Spleen (tissue), 7 donors: ENCODE measurements around the gene DENND10.

ENCODE experiments used
- POLR2AphosphoS5 ChIP-seq, 3 donors: sonication (generic); formaldehyde crosslinking; IDR thresholded peaks; one replicate each; pipeline ENCODE4 v1.5.1; 2017; ENCODE audit warnings: antibody characterized with exemption in 3 of 3
- TF ChIP-seq, protein P1 (sequence below), 11 experiments: fragments of 200-600 bp in 7 of 11; fragments of 450-650 bp in 4 of 11; sonication (generic) in 4 of 11; IDR thresholded peaks in 8 of 11; conservative IDR thresholded peaks in 3 of 11; 1 replicate in 7 of 11; 2 replicates in 4 of 11; pipeline versions ENCODE4 v1.4.0 to v1.8.0; 2016 to 2021; ENCODE audit warnings: antibody characterized with exemption in 11 of 11, inconsistent platforms in 4 of 11, mild to moderate bottlenecking in 1 of 11
- donor health status: DM: no; HTN: no; CAD: no; lungs with moderate emphysema.
- donor health status: DM: no; HTN: no; CAD: no.
- donor health status: DM: no; HTN: no; CAD: no.

DNA sequence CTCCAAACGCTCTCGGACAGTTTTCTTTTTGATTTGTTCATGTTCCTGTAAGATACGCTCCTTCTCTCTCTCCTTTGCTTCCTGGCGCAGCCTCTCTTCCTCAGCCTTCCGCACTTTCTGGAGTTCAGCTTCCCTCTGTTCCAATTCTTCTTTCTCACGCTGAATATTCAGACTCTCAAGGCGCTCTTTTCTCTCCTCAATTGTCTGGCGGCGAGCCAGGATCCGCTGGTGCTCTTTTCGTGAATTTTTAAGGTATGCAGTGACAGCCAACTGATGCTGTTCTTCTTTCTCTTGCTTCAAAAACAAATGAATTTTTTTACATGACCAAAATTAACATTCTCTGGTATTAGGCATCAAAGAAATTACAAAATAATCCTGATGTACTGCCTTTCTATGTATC lies 45.9 kb upstream of the DENND10 start:
- TF ChIP-seq, protein P1, sequence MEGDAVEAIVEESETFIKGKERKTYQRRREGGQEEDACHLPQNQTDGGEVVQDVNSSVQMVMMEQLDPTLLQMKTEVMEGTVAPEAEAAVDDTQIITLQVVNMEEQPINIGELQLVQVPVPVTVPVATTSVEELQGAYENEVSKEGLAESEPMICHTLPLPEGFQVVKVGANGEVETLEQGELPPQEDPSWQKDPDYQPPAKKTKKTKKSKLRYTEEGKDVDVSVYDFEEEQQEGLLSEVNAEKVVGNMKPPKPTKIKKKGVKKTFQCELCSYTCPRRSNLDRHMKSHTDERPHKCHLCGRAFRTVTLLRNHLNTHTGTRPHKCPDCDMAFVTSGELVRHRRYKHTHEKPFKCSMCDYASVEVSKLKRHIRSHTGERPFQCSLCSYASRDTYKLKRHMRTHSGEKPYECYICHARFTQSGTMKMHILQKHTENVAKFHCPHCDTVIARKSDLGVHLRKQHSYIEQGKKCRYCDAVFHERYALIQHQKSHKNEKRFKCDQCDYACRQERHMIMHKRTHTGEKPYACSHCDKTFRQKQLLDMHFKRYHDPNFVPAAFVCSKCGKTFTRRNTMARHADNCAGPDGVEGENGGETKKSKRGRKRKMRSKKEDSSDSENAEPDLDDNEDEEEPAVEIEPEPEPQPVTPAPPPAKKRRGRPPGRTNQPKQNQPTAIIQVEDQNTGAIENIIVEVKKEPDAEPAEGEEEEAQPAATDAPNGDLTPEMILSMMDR (IDR thresholded peaks at IDR 0.05 in 8 of 11, conservative IDR thresholded peaks at IDR 0.05 in 3 of 11): no peak
- TF ChIP-seq POLR2AphosphoS5 (IDR thresholded peaks at IDR 0.05): no peak
